ENCODE data around the gene GLI3. TPM values are rescaled to one million over a fixed set of nuclear protein-coding genes. Genes with fewer than 3 reads are reported as not detected.

GLI3 gene
- total RNA-seq, 6 experiments from 2014 or later: 0.12 to 0.95 (median 0.21) TPM

DNA sequence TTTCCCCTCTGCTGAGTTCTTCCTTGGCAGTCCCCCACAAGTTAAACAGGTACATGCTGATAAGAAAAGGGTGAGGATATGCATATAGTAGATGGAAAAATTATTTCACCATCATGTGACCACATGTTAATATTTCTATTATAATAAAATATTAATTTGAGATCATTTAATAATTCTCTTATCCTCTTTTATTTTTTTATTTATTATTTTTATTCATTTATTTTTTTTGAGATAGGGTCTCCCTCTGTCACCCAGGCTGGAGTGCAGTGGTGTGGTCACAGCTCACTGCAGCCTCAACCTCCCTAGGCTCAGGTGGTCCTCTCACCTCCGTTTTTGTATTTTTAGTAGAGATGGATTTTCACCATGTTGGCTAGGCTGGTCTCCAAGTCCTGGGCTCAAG, 11.6 kb upstream of the GLI3 start:
- ATAC-seq (no peak), DNase-seq (no peak)
- Histone ChIP-seq H3K9me3 (no peaks in the 10 kb centered on the region), H3K4me1 (no peaks in the 10 kb centered on the region), H3K4me3 (no peak overlapping the region), H3K27me3 (no peaks in the 10 kb centered on the region), H3K36me3 (no peaks in the 10 kb centered on the region), H3K27ac (no peak overlapping the region)
- TF ChIP-seq, protein P1, sequence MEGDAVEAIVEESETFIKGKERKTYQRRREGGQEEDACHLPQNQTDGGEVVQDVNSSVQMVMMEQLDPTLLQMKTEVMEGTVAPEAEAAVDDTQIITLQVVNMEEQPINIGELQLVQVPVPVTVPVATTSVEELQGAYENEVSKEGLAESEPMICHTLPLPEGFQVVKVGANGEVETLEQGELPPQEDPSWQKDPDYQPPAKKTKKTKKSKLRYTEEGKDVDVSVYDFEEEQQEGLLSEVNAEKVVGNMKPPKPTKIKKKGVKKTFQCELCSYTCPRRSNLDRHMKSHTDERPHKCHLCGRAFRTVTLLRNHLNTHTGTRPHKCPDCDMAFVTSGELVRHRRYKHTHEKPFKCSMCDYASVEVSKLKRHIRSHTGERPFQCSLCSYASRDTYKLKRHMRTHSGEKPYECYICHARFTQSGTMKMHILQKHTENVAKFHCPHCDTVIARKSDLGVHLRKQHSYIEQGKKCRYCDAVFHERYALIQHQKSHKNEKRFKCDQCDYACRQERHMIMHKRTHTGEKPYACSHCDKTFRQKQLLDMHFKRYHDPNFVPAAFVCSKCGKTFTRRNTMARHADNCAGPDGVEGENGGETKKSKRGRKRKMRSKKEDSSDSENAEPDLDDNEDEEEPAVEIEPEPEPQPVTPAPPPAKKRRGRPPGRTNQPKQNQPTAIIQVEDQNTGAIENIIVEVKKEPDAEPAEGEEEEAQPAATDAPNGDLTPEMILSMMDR (IDR thresholded peaks at IDR 0.05): no peak
- no peak for TF ChIP-seq POLR2A (IDR thresholded peaks at IDR 0.05)
- WGBS (ENCODE audit: insufficient coverage, low coverage, low lambda C conversion rate, missing lambda C conversion rate): no CpG with 5 or more reads among the region's 1 CpG
- intact Hi-C loops (cut with DNase I): no loop called here

DNA sequence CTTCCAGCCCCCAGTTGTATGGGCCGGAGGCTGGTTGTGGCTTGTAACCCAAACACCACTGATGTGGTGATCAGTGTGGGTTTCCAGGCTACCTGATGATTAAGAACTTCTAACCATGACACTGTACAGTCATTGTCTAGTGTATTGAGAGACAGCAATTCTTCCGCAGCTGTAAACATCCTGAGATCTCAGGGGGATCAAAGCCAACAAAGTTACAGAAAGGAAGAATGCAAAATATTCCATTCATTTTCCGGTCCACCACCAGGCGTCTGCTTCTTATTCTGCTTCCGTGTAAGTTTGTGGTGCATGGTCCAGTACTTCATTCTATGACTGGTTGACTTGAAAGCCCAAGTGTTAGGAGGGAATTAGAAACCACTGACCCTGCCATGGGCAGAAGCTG, 10.3 kb upstream of the GLI3 start:
- intact Hi-C loops (cut with DNase I): no loop called here
- Histone ChIP-seq H3K27me3 (no peaks in the 10 kb centered on the region), H3K9me3 (no peaks in the 10 kb centered on the region), H3K36me3 (no peaks in the 10 kb centered on the region), H3K4me3 (no peak overlapping the region), H3K4me1 (no peaks in the 10 kb centered on the region), H3K27ac (no peak overlapping the region)
- ATAC-seq (no peak), DNase-seq (no peak)
- TF ChIP-seq, protein P1 (IDR thresholded peaks at IDR 0.05): peak in 1 of 4 donors; percentile 8
- TF ChIP-seq POLR2A (IDR thresholded peaks at IDR 0.05): no peak
- 49% methylated on average over 5 of the region's 5 CpGs for WGBS (ENCODE audit: insufficient coverage, low coverage, low lambda C conversion rate, missing lambda C conversion rate)

DNA sequence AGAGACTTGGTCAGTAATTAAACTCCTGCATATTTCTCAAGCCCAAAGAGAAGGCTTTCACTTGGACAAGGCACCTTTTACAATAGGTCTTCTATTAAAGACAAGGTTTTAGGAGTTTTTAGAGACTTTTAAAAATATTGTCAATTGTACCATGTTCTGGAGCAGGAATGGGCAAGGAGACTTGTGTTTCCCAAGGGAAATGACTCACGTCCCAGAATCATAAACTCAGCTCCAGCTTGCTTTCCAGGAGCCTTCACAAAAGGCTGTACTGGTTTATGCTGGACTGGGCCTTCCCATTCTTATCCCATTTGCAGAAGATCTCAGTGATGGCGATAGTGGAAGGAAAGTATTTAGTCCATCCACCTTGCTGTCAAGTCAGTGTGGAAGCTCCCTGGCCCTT, 7.8 kb upstream of the GLI3 start:
- H3K4me3 ChIP-seq: no peak overlapping the region
- no peaks in the 10 kb centered on the region for H3K9me3 ChIP-seq
- intact Hi-C loops (cut with DNase I): no loop called here
- H3K4me1 ChIP-seq: no peaks in the 10 kb centered on the region
- no peak overlapping the region for H3K27ac ChIP-seq
- WGBS (ENCODE audit: insufficient coverage, low coverage, low lambda C conversion rate, missing lambda C conversion rate): 48% methylated on average over 2 of the region's 2 CpGs
- ATAC-seq: no peak
- H3K27me3 ChIP-seq: no peaks in the 10 kb centered on the region
- no peak for DNase-seq
- H3K36me3 ChIP-seq: no peaks in the 10 kb centered on the region
- no peak for TF ChIP-seq POLR2A (IDR thresholded peaks at IDR 0.05)
- TF ChIP-seq, protein P1 (IDR thresholded peaks at IDR 0.05): no peak

DNA sequence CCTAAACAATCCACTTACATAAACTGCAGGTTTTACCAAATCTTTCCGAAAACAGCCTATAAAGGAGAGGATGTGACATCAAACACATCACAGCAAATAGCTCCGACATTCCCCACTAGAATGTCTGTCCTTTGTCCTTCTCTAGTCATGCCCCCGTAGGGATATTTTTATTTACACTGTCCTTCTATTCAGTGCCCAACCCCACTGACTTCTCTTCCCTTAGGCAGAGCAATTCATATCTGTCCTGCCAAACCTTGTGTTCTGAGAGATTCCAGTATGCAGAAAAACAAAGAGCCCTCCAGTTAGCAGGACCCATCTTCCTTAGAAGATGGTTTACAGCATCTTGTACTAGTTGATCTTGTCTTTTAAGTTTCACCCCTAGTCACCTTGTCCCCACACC, 5.4 kb upstream of the GLI3 start:
- no peak overlapping the region for H3K4me3 ChIP-seq
- H3K27me3 ChIP-seq: no peaks in the 10 kb centered on the region
- H3K36me3 ChIP-seq: no peaks in the 10 kb centered on the region
- H3K9me3 ChIP-seq: no peaks in the 10 kb centered on the region
- ATAC-seq (no peak), DNase-seq (no peak)
- intact Hi-C loops (cut with DNase I): no loop called here
- H3K4me1 ChIP-seq: no peaks in the 10 kb centered on the region
- 57% methylated on average over 3 of the region's 3 CpGs for WGBS (ENCODE audit: insufficient coverage, low coverage, low lambda C conversion rate, missing lambda C conversion rate)
- H3K27ac ChIP-seq: no peak overlapping the region
- TF ChIP-seq POLR2A (IDR thresholded peaks at IDR 0.05): no peak
- TF ChIP-seq, protein P1 (IDR thresholded peaks at IDR 0.05): no peak

DNA sequence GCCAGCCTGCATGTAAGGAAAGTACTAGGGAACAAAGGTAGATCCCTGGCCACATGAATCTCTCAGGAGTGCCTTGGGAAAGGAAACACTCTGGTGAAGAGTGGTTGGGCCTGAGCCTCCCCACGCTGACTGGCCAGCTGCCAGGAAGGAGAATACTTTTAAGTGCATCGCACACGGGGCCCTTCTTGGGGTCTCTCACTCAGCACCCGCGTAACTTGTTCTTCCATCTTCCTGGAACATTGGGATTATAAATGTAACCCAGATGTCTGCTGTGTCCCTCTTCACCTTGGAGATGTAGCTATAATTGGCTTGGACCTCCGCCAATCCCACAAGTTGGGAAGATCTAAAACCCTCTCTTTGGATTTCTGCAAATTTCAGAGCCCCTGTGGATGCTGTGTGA, 4.4 kb upstream of the GLI3 start:
- TF ChIP-seq, protein P1 (IDR thresholded peaks at IDR 0.05): no peak
- no peak for TF ChIP-seq POLR2A (IDR thresholded peaks at IDR 0.05)
- Histone ChIP-seq H3K4me3 (no peak overlapping the region), H3K27ac (no peak overlapping the region), H3K36me3 (no peaks in the 10 kb centered on the region), H3K4me1 (no peaks in the 10 kb centered on the region), H3K9me3 (no peaks in the 10 kb centered on the region), H3K27me3 (no peaks in the 10 kb centered on the region)
- DNase-seq (no peak), ATAC-seq (no peak)
- WGBS (ENCODE audit: insufficient coverage, low coverage, low lambda C conversion rate, missing lambda C conversion rate): 74% methylated on average over 5 of the region's 6 CpGs
- intact Hi-C loops (cut with DNase I): no loop called here
